ELR (cell line): ENCODE data around the gene FRMD4A.
A peak's percentile ranks its signal among the peaks of the same experiment; 100 is the strongest.
"Not testable (repeated sequence)": the region's sequence is repeated elsewhere in the genome, so short reads cannot be mapped to it uniquely, and the experiment has no call there.

Experiments used
- DNase-seq: peaks from one replicate; pipeline ENCODE4 v3.0.0-alpha.2; 2015; ENCODE audit warnings: low read depth

The FRMD4A gene

DNA sequence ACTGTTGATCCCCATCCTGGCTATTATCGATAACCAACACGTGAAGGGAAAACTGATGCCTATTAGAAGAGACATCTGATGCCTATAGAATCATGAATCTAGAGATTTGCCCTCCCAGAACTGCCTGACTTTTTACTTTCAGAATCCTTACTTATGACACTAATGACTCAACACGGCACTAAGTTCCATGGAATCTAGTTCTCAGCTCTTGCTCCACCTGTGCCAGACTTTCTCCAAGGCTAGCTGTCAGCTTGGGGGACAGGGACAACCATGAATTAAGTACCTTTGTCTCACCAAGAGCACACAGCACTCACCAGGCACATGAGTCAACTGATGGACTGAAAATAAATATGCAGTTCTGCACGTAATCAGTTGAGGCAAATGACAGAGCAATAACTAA is 184.2 kb downstream of the FRMD4A start:
- peak; percentile 66 for DNase-seq

- DNase-seq: peak; percentile 83
These were observed 184.7 kb downstream of the FRMD4A start for GRCh38 chr10:14146025-14146424.

DNA sequence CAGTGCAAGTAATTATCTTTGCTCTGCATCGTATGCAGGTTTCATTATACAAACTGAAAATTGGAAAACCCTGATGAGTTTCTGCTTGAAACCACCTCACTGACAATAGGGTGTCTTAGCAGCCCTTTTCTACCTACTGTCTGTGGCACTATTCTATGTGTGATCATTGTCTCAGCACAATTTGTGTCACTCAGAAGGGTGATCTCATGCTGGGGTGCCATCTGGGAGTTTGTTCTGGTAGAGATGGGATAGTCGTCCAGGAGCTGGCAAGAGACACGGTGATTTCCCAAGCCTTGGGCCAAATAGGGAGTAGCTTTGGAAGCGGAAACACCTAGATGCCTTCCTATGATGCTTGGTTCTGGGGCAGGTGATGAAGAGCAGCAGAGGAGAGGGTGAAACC is 186.3 kb downstream of the FRMD4A start:
- no peak for DNase-seq

- DNase-seq: no peak
These were observed 188.0 kb downstream of the FRMD4A start for GRCh38 chr10:14142606-14143250.

- DNase-seq: no peak
These were observed 189.4 kb downstream of the FRMD4A start for GRCh38 chr10:14141283-14141682.

GRCh38 chr10:14137391-14137790 is 193.3 kb downstream of the FRMD4A start:
- DNase-seq: no peak

- DNase-seq: not testable (repeated sequence)
These were observed 195.5 kb downstream of the FRMD4A start for GRCh38 chr10:14135196-14135595.

DNA sequence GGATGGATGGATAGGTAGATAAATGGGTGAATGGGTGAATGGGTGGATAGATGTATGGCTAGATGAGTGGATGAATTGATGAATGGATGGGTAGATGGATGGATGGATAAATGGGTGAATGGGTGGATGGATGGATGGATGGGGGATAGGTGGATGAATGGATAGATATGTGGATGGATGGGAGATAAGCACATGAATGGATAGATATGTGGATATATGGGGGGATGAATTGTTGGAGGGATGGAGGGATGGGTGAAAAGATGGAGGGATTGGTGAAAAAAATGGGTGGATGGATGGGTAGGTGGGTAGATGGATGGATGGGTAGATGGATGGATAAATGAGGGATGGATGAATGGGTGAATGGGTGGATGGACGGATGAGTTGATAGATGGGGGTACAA is 196.4 kb downstream of the FRMD4A start:
- DNase-seq: no peak

- no peak for DNase-seq
These were observed 199.3 kb downstream of the FRMD4A start for GRCh38 chr10:14131261-14131960.

GRCh38 chr10:14129770-14130169 is 201.0 kb downstream of the FRMD4A start:
- DNase-seq: no peak

GRCh38 chr10:14128519-14128918 is 202.2 kb downstream of the FRMD4A start:
- DNase-seq: no peak

DNA sequence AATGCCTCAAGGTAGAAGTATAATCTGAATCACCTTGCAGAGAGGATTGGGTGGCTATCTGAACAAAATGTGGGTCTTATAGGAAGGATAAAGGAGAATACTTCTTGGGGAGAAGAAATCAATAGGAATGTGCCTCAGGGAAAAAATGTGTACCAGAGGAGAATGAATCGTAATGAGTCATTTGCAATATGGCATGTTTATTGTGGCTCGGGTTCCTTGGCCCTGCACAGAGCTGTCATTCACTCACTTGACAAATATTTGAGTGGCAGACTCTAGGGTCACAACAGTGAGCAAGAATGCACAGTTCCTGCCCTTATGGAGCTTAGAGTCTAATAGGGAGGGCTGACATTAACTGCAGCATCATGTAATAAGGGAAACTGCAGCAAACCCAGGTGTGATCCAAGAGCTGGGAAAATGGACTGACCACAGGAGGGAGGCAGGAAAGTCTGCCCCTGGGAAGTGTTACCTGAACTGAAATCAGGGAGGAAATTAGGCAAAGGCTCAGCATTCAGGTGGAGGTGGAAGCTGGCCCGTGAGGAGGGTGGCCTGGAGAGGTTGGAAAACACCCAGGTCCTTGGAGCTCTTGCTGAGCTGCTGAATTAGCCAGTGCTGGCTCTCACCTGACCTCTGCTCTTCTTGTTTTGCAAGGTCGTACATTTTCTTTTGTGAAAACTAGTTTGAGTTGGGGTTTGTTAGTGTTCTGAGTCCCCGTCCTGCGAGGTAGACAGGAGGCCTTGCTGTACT is 203.9 kb downstream of the FRMD4A start:
- DNase-seq: peak; percentile 83

DNA sequence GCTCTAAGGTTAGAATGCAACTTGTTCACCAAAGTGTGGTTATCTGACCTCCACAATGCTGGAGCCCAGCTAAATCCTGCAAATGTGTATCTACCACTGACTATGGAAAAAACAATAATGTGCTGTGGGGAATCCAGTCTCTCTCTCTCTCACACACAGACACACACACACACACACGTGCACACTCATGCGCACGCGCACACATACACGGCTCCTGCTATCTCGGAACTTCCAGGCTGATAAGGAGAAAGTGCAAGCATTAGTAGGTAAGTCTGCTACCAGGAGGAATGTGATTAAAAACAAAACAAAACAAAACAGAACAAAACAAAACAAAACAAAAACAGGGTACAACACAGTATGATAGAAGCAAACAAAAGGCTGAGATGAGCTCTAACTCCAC is 205.2 kb downstream of the FRMD4A start:
- no peak for DNase-seq

DNA sequence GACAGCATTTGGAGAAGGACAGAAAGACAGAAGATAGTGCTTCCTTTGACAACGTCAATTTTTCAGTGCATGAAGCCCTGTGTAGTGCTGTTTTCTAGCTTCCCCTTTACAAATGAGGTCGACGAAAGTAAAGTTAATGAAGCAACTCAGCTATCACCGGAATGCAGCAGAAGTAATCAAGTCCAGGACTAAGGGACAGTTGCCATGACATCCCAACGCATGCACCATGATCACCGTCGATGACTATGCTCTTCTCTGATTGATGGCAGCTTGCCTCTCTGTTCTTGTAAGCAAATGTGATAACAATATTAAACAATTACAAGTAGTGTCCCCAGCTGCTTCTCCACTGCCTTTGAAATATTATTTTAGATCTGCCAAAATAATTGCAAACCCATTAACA is 205.8 kb downstream of the FRMD4A start:
- no peak for DNase-seq

DNA sequence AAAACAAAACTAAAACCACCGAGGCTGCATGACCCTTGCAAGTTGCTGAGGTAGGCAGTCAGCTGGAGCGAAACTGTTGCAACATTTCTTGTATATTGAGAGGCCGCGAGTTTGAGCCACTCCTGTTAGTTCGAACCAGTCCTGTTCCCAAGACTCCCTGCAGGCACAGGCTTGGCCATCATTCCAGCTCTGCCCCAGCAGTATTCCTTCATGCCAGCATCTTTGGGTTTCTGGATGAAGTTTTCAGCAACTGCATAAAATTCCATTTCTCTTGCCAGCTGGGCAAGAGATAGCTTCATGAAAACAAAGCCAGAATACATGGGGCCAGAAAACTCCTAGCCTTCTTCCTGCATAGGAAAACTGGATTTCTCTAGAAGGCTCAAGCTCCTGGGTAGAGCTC is 207.6 kb downstream of the FRMD4A start:
- DNase-seq: no peak

- DNase-seq: no peak
These were observed 209.9 kb downstream of the FRMD4A start for GRCh38 chr10:14120812-14121211.

DNA sequence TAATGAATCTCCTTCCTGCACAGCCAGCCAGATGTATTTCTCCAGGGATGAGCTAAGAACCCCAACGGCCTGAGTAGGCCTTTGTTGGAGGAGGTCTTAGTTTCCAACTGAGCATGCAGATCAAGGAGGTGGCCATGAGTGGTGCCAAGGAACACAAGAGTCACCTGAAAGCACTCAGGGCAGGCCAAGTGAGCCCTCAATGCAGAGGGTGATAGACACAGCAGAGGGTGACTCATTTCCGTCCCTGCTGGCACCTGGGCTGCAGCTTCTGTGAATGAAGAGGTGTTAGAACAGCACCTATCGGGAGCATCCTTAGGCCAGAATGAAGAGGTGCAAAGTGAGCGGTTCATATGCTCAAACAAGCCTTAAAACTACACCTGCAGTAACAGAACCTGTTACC is 211.8 kb downstream of the FRMD4A start:
- DNase-seq: no peak

DNA sequence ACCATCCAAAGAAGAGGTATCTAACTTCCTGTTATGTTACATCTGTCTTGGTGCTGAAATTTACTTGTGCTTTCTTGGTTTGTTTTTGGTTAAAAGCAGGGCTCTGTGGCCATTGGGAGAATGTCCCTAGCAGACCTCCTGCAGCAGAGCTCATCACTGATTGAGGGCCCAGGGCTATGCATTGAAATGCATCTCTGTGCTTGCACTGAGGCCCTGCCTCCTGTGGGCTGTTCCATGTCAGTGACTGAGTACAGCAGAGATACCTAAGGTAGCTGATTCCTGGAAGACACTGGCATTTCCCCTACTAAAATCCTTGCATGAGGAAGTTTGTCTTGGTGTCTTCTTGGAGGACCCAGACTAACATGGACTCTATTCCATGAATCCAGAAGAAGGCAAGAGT is 213.9 kb downstream of the FRMD4A start:
- DNase-seq: no peak

GRCh38 chr10:14116021-14116420 is 214.7 kb downstream of the FRMD4A start:
- no peak for DNase-seq

DNA sequence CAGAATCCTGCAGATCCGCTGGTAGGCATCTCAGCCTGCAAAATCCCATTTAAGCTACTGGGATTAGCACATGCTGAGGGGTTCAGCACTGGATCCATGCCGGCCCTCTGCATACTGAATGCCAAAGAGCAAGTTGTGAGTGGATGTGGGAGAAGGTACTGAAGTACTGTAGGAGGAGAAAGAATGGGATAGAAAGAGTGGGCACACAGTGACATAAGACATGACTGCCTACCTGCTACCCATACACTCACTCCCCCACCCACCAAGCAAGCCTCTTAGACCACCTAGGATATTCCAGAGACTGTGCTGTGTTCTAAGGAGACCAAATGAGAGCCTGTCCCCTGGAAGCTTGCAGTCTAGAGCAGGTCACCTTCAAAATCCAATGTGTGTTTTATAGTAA is 215.9 kb downstream of the FRMD4A start:
- no peak for DNase-seq

- DNase-seq: no peak
These were observed 218.7 kb downstream of the FRMD4A start for GRCh38 chr10:14112056-14112455.

DNA sequence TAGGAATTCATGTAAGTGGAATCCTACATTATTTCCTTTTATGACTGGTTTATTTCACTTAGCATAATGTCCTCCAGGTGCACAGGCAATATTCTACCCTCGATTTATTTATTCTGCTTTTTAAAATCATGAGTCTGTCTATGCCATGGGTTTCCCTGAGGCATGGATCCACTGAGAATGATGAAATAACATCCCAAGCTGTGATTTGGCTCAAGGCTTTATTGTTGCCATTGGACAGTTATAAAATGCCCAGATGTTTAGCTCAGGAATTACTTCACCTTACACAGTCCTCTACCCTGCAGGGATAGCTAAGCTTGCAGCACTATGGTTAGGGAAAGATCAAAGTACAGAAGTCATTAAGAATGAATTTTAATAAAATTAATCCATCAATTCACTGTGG is 219.5 kb downstream of the FRMD4A start:
- no peak for DNase-seq

DNA sequence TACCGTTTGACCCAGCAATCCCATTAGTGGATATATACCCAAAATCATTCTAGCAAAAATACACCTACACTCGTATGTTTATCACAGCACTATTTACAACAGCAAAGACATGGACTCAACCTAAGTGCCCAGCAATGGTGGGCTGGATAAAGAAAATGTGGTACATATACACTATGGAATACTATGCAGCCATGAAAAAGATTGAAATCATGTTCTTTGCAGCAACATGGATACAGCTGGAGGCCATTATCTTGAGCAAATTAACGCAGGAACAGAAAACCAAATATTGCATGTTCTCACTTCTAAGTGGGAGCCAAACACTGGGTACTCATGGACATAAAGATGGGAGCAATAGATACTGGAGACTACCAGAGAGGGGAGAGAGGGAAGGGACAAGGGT is 223.9 kb downstream of the FRMD4A start:
- no peak for DNase-seq
